Omental fat pad (tissue), 4 donors: Measurements from ENCODE around the gene C8A. TPM values are rescaled to one million over a fixed set of nuclear protein-coding genes. Genes with fewer than 3 reads are reported as not detected.

Source experiments
- ATAC-seq: fragments of 150-250 bp; one replicate; pipeline ENCODE4 v1.9.1; 2016; ENCODE audit warnings: mild to moderate bottlenecking, moderate library complexity; ENCODE audit not compliant: low FRiP score
- DNase-seq: peaks from one replicate; pipeline ENCODE4 v3.0.0-alpha.2; 2019; ENCODE audit warnings: low spot score
- CTCF ChIP-seq, 3 donors: fragments of 450-650 bp; IDR thresholded peaks; one replicate each; pipeline ENCODE4 v1.5.1; 2016 to 2017; ENCODE audit warnings: antibody characterized with exemption in 3 of 3, mild to moderate bottlenecking in 3 of 3, moderate library complexity in 2 of 3
- total RNA-seq, 4 donors: library from RNA; depleted of rRNA; stranded (reverse); fragments of >200 nt; gene quantifications; one replicate each; pipeline ENCODE4 v1.1.0, GENCODE V29; 2016

Gene C8A
- total RNA-seq, 4 donors from 2014 or later, result not detected

- ATAC-seq, result no peak
- DNase-seq, result no peak
- no peak for TF ChIP-seq CTCF (IDR thresholded peaks at IDR 0.05)
Measured at GRCh38 chr1:56921479-56921878, 66.9 kb downstream of the C8A start.

DNA sequence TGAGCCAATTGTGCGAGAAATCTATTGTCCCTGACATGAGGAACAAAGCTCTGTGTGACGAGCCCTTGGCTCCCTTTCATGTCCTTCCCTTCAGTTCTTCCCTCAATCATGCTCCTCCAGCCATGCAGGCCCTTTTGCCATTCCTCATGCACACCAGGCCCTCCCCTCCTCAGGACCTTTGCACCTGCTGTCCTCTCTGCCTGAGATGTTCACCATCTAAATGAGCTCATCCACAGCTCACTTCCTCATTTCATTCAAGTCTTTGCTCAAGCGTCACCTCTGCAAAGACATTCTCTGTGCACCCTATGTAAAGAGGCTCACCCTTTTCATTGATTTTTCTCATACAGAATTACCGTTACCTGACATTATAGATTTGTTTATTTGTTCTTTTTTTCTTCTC is 67.5 kb downstream of the C8A start:
- TF ChIP-seq CTCF (IDR thresholded peaks at IDR 0.05), result no peak
- DNase-seq (no peak), ATAC-seq (no peak)

DNA sequence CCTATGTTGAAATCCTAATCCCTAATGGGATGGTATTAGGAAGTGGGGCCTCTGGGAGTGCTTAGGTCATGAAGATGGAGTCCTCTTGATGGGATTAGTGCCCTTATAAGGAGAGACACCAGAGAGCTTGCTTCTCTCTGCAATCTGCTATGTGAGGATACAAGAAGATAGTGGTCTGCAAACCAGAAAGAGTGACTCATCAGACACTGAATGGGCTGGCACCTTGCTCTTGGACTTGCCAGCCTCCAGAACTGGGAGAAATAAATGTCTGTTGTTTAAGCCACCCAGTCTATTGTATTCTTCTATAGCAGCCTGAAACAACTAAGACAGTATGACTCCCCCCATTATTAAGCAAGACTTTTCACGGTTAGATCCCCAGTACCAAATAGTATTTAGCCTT is 67.9 kb downstream of the C8A start:
- DNase-seq (no peak), ATAC-seq (no peak)
- no peak for TF ChIP-seq CTCF (IDR thresholded peaks at IDR 0.05)

DNA sequence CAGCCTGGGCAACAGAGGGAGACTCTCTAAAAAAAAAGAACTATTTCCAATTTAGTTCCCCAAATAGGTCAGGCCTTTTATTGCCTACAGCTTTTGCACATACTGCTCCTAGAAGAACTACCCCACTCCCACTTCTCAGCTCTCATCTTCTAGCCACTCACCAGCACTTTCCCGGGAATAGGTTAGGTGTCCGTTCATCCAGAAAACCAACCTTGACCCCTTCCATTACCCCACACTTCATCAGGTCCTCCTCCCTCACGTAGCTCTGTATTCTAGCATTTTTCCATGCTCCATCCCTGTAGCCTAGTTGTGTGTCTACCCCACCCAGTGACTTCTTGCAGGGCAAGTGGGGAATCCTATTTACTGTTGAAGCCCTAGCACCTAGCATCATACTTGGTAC is 68.6 kb downstream of the C8A start:
- no peak for TF ChIP-seq CTCF (IDR thresholded peaks at IDR 0.05)
- DNase-seq (no peak), ATAC-seq (no peak)

- DNase-seq (no peak), ATAC-seq (peak; percentile 20)
- no peak for TF ChIP-seq CTCF (IDR thresholded peaks at IDR 0.05)
Measured at GRCh38 chr1:56924116-56924515, 69.5 kb downstream of the C8A start.

- ATAC-seq, result peak; percentile 23
- no peak for TF ChIP-seq CTCF (IDR thresholded peaks at IDR 0.05)
- no peak for DNase-seq
Measured at GRCh38 chr1:56925193-56925592, 70.6 kb downstream of the C8A start.

GRCh38 chr1:56927171-56927570 is 72.6 kb downstream of the C8A start:
- DNase-seq (no peak), ATAC-seq (no peak)
- TF ChIP-seq CTCF (IDR thresholded peaks at IDR 0.05), result no peak
